Inferior parietal cortex (tissue), 1 donor: ENCODE measurements around the gene FGF6.
"Not testable (repeated sequence)": the region's sequence is repeated elsewhere in the genome, so short reads cannot be mapped to it uniquely, and the experiment has no call there.

Source experiments
- DNase-seq: peaks from one replicate; pipeline ENCODE4 v3.0.0-alpha.2; 2016; ENCODE audit errors: extremely low spot score

FGF6 gene

GRCh38 chr12:4445156-4446101 lies at the start of gene FGF6:
TSS of gene FGF6 (minus strand) at chr12:4445815. CDS start at chr12:4445570, 245 bp downstream.
- no peak for DNase-seq

- DNase-seq, result no peak
Observed at GRCh38 chr12:4490973-4491372, 45.4 kb upstream of the FGF6 start.

GRCh38 chr12:4489556-4489955 lies 43.9 kb upstream of the FGF6 start:
- DNase-seq, result no peak

GRCh38 chr12:4486980-4487379 lies 41.4 kb upstream of the FGF6 start:
- DNase-seq, result no peak

GRCh38 chr12:4486049-4486699 lies 40.6 kb upstream of the FGF6 start:
- DNase-seq, result no peak

GRCh38 chr12:4483885-4484823 lies 38.5 kb upstream of the FGF6 start:
- no peak for DNase-seq

GRCh38 chr12:4482936-4483335 lies 37.3 kb upstream of the FGF6 start:
- no peak for DNase-seq

GRCh38 chr12:4478933-4479332 lies 33.3 kb upstream of the FGF6 start:
- no peak for DNase-seq

GRCh38 chr12:4477129-4477528 lies 31.5 kb upstream of the FGF6 start:
- no peak for DNase-seq

- DNase-seq, result no peak
Observed at GRCh38 chr12:4472046-4472445, 26.4 kb upstream of the FGF6 start.

- DNase-seq, result no peak
Observed at GRCh38 chr12:4471256-4471655, 25.6 kb upstream of the FGF6 start.

- DNase-seq, result no peak
Observed at GRCh38 chr12:4468994-4469393, 23.4 kb upstream of the FGF6 start.

GRCh38 chr12:4460761-4461160 lies 15.1 kb upstream of the FGF6 start:
- DNase-seq, result no peak

GRCh38 chr12:4455849-4456248 lies 10.2 kb upstream of the FGF6 start:
- DNase-seq, result not testable (repeated sequence)

GRCh38 chr12:4454315-4454860 lies 8.8 kb upstream of the FGF6 start:
- no peak for DNase-seq

- DNase-seq, result no peak
Observed at GRCh38 chr12:4451694-4452093, 6.1 kb upstream of the FGF6 start.

- no peak for DNase-seq
Observed at GRCh38 chr12:4450551-4451112, 5.0 kb upstream of the FGF6 start.

- no peak for DNase-seq
Observed at GRCh38 chr12:4449851-4450221, 4.2 kb upstream of the FGF6 start.

- peak; percentile 17 for DNase-seq
Observed at GRCh38 chr12:4448943-4449850, 3.6 kb upstream of the FGF6 start.

GRCh38 chr12:4448371-4448940 lies 2.8 kb upstream of the FGF6 start:
- peak; percentile 41 for DNase-seq
